GM20431 (cell line): ENCODE measurements around the gene STPG4.

Experiments
- in situ Hi-C: fragments of 300-500 bp; cut with MseI, MboI; formaldehyde crosslinking; loops from one replicate; pipeline ENCODE4 v1.15.0; 2020; ENCODE audit warnings: low sequenced_read_pairs; ENCODE audit not compliant: unreplicated experiment

Gene STPG4

DNA sequence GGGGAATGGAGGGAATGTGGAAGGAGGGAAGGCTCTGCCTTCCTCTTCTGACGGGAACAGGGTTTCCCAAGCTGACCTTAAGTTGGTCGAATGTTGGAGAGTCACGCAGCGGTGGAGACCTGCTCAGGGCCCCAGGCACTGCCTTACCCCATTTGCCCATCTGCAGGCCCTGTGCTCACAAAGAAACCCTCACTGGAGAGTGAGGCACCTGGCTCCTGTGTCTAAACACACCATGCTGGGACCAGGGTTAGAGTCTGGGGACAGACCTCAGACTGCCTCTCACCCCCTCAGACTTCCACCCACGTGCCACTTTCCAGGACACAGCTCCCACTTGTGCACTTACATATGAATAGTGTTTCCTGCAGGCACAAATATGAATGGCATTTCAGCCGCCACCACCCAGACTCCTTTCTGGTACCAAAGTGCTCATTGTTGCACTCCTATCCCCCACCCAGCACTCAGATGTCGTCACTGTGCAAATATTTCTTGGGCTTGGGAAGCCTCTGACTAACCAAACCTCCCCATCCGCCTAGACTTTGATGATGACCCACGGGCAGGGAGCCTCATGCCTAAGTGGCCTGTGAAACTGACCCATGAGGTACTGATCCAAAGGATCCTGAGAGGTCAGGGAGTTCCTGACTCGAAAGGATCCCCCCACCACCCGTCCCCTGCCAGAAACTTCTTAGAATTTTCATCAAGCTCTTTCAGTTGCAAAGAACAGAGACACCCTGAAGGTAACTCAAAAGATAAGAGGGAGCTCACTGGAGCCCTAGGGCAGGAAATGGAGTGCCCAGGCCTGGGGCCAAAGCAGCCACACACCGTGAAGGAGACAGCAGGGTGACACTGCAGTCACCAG lies 78.3 kb downstream of the STPG4 start:
- in situ Hi-C loops, result no loop called here

DNA sequence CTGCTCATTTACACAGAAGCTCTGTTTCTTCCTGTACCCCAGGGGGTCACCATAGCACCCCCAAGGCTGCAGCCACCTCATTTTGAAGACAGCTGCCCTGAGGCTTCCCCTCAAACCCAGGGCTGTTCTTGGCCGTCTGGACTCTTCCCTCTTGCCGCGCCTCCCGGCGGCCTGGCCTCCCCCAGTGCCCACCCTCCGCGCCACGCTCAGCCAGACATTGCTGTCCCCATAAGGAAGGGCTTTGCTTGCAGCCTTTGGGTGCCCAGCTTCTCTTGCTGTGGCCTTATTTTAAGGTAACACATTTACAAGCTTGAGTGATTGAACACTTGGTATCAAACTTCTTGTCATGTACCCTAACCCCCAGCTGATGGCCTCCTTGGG lies 79.0 kb downstream of the STPG4 start:
- in situ Hi-C loops, result no loop called here

DNA sequence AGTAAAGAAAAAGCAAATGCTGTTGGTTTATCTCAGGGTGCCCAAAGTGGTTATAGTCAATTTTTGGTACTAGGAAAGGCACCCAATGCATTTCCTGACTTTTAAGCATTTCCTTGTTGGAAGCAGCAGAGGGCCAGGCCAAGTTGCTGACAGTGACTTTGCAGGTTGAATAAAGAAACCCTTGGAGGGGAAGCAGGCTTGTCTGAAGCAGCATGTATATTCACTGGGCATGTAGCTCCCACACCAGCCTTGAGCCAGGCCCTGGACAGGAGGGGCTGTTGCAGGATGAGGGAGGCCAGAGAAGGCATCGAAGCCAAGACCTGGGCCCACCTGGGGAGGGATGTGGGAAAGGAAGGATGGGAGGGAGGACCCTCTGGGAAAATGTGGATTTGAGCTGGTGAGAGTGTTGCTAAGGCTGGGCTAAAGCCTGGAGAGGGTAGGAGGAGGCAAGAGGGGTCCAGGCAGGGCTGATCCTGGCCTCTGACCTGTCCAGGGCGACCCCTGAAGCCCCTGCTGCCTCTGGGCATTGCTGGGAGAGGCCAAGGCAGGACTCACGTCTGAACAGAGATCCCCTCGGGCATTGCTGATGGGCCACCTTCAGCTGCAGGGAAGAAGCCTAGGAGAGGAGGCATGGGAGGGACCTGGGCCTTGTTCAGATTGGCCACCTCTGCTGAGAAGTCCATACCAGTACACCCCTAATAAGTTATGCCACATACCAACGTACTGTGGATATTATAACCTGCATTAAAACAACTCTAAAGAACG lies 79.6 kb downstream of the STPG4 start:
- in situ Hi-C loops, result no loop called here

DNA sequence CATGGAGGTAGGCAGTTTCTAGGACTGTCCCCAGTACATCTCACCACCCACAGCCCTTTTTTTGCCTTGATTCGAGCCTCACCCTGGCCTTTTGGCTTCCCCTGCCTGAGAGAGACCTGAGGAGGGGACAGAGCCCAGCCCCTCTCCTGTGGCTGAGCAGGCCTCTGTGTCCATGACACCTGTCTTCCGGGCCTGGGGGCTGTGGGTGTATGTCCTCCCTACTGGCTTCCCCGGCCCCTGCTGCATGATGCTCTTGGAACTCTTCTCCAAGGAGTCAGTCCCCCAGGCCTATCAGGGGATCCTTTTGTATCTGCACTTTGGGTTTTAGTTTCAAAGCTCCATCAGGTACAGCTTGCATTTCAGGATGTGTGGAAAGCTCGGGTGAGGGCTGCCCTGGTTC lies 80.4 kb downstream of the STPG4 start:
- in situ Hi-C loops, result no loop called here

DNA sequence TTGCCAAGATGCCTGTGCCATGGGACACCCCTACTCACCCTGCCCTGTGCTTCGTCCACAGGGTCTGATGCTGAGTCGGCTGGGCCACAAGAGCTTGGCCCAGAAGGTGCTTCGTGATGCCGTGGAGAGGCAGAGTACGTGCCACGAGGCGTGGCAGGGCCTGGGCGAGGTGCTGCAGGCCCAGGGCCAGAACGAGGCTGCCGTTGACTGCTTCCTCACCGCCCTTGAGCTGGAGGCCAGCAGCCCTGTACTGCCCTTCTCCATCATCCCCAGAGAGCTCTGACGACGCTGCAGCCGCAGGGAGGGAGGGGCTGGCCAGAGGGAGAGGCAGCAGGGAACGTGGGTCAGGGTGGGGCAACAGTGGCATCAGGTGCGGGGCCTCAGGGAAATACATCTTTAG lies 81.5 kb downstream of the STPG4 start:
- in situ Hi-C loops, result no loop called here

DNA sequence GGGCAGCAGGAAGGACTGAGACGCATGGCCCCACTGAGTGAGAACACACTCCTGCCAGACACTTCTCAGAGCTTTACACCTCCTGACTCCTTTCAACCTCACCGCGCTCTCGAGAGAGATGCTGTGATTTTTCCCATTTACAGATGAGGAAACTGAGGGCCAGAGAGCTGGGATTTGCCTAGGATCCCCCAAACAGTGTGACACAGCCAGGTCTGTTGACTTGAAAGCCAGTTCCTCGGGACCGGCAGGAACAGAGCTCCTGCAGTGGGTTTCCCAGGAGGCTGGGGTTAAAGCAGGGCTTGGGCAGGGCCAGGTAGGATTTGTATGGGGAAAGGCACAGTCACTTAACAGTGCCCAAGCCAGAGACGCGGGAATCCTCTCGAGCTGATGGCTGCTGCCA lies 81.9 kb downstream of the STPG4 start:
- in situ Hi-C loops, result no loop called here

DNA sequence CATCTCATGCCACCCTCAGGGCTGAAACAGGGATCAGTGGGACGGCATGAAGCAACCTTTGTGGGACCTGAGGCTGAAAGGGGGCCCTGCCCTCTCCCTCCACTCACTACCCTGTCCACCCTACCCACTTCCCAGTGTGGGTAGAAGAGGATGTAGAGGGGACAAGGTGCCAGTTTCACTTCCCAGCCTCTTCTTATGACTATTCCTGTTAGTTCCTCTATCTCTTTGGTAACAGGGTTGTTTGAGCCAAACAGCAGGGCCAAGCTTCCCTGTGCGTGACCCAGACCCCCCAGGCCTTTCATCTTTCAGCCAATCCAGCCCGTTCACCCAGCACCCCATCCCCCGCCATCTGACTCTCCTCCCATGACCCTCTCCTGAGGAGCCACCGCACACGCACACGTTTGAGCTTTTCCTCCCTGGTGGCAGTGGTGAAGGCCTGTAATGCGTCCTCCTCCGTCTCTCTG lies 82.3 kb downstream of the STPG4 start:
- in situ Hi-C loops, result no loop called here

DNA sequence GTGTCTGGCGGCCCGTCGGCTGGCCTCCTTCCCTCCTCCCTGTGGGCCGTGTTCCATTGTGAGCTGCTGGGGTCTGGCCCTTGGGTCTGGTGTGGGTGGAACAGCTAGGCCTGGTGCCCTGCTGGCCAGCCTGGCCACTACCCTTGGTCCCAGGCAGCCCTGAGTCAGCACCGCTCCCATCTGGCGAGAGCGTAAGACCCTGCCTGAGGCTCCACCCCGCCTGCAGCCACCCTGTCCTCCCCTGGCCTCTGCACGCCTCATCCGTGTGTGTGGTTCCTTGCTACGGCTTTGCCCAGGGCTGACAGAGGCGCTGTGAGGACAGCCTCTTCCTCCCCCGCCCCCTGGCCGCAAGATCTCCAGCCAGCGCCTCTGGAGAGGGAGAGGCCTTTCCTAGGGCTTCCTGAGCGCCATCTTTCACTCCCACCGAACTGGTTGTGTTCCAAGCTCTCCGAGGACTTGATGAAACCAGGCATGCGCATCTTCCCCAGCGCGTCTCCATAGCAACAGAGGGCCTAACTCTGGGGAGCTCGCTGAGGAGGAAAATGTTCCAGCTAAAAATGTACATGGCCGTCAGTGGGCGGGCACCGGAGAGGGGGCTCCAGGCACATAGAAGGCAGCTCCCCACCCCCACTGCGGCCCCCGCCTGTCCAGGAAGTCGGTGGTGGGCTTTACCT lies 83.0 kb downstream of the STPG4 start:
- in situ Hi-C loops, result no loop called here

DNA sequence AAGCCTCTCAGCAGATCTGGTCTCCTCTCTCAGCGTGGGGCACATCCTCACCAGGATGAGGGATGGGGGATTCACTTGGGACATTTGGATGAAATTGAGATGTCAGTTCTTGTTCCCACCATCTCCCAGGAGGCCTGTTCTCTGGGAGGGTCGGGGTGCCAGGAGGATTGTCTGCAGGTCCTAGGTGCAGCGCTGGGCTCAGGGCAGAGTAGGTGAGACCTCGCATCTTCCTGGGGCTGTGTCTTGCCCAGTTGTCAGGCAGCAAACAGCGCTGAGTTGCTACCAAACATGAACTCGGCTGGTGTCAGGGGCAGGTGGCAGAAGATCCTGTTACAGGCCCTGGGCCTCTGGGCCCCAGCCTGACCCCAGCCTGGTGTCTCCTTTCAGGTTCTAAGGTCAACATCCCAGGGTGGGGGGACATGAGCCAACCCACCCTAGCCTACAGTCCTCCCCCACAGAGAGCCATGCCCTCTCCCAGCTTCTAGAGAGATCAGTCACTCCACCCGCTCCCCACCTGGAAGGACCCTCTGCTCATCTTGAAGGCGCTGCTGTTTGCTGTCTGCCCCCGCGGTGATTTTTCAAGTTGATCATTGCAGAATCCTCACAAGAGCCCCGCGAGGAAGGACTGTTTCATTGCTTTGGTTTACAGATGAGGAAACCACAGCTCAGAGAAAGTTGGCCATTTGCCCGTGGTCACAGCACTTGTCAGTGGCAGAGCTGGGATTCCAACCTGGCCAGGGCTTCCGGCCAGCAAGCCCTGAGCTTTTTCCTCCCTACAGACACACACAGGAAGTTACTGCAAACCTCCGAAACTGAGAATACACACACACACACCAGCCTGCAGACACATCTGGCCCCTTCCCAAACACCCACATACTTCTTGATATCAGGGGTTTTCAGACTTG lies 83.9 kb downstream of the STPG4 start:
- in situ Hi-C loops, result no loop called here

DNA sequence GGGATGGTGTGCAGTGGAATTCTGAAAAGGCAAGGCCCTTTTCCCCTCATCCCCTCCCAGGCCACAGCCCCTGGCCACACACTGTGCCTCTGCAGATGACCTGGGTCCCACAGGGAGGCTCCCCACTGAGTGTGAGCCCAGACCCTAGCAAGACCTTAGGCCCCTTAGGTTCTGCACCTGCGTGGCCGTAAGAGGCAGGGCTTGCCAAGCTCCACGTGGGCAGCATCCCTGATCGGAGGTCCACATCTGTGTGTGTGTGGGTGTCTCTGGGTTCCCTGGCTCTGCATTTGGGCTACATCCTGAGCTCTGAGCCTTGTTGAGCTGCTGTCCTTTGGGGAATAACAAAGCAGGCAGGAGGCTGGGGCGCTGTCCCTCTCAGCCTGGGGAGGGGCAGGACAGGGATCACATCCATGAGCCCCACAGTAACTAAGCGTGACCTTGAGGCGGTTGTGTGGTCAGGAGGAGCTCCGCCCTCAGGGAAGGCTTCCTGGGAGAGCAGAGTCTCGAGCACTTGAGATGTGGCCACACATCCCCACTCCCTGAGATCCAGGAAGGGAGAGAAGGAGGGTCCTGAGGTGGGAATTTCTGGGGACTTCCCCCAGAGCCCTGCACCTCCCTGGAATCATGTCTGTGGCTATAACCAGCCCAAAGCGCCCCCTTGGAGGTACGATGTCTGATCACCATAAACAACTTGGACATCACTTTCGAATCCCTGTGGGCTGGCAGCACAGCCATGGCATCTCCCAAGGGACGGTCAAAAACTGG lies 84.8 kb downstream of the STPG4 start:
- in situ Hi-C loops, result no loop called here

DNA sequence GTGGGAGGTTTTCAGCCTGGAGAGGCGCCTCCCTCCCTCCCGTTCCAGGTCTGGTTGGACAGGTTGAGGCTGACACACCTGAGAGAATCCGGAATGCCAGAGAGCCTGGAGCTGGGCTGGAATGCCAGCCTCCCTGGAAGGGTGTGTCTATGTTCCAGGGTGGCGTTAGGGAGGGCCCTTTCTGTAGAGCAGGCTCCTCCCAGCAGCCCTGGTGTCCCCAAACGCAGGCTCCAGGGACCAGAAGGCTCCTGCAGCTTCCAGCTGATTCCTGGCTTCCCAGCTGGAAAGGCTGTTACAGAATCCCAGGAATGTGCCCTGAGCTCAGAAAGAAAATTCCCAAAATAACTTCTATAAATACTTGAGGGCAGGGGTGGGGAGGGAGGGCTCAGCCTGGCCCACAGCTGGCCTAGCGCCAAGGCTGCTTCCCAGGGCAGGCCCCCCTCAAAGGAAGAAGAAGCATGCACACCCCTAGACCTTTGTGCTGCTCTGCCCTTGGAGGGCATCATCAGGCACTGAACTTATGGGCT lies 85.4 kb downstream of the STPG4 start:
- in situ Hi-C loops, result no loop called here

DNA sequence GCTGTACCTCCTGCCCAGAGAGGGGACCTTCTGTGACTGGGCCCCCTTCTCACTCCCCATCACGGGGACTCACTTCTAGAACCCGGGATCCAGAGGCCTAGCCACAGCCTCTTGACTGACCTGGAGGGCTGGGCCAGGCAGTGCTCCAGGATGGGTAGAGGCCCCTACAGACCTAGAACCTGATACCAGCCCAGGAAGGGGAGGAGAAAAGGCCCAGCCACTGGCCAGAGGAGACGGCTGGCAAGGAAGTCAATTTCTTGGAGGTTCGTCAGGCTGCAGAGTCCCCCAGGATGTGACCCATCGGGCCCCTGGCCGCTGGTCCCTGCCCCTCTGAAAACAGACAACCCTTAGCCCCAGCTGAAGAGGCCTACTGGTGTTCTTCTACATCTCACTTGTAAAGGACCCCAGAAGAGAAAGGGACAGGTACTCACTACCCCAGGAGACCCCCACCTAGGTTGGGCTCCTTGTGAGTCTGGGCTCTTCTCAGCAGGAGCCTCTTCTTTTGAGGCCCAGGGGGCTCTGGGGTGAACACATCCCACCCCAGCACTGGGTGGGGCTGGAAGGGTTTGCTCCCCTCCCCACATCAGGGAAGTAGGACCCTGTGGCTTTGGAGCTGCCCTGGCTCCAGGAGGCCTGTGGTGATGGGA lies 86.0 kb downstream of the STPG4 start:
- in situ Hi-C loops, result no loop called here

DNA sequence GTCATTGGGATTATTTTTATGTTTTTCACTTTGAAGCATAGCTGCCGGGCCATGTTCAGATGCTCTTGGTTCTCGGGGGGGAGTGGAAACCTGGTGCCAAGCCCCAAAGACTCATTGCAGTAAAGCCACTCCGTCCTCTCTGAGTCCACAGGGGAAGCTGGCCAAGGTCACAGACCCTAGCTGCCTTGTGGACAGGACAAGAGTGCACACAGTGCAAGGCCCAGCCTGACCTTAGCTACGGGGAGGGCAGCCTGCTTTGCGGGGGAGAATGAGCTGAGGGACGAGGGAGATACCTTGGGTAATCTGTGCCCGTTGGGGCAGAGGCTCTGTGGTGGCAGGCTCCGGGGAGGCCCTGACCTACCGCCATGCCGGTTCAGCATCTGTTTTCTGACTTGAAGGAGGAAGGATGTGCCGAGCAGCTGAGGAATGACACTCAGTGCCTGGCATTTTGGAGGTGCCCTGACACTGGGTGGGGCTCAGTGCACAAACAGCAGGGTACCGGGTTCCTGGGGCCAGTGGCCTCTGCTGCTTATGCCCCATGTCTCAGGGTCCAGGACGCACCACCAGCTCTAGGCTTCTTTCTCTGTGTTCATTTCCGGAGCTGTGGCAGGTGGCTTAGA lies 87.2 kb downstream of the STPG4 start:
- in situ Hi-C loops, result no loop called here

DNA sequence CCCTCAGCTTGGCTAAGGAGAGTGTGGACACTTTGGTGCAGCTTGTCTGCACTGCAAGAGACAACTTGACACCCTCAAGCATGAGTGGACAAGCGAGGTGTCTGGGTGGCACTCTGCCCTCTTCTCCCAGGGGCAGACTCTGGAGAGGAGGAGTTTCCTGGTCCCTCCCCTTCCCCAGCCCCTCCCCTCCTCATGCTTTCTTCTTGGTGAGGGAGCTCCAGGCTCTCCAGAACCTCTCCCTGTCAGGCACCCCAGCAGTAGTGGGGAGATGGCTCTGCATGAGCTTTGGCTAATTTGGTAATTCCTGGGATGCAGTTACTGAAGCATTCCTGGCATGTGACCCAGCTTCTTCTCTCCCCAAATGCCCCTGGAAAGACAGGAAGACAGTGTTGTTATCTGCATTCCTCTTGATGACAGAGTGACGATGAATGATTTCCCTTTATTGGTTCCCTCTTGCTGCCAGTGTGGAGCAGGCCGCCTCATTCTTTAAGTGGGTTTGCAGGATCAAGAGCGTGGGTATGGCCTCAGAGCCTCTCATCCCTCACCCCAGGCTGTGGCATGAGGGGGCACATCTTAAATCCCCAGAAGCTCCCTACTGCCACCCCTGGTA lies 89.2 kb downstream of the STPG4 start:
- in situ Hi-C loops, result no loop called here

DNA sequence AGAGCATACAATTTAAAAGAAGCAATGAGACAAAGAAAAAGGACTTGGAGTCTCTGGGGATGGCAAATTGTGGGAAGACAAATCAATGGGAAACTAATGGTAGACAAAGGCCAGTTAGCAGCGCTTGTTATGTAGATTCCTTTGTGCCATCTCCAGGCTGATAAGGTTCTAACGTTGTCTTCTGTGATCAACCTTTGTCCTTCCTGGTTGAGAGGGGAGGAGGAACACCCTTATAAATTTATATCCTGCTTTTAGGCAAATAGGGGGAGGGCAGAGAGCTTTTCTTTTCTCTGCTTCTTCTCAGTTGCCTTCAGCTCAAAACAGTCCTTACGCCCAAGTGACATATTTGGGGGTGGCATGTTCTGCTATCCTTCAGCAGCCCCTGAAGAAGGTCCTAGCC lies 89.8 kb downstream of the STPG4 start:
- in situ Hi-C loops, result no loop called here

DNA sequence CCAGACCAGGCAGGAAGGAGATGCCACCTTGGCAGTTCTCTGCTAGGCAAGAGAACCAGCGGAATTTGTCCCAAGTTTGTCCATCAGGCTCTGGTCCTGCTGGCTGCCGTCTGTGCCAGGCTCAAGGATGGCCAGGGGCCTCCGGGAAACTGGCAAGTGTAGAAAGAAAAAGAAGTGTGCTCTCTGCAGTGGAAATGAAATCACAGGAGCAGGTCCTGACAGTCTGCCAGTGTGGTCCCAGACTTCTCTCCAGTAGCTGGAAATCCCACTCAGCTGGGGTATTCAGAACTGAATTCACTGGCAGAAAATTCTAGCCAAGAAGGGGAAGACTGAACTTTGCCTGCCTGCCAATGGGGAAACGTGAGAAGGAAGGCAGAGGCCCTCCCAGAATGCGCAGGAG lies 91.0 kb downstream of the STPG4 start:
- in situ Hi-C loops, result no loop called here

DNA sequence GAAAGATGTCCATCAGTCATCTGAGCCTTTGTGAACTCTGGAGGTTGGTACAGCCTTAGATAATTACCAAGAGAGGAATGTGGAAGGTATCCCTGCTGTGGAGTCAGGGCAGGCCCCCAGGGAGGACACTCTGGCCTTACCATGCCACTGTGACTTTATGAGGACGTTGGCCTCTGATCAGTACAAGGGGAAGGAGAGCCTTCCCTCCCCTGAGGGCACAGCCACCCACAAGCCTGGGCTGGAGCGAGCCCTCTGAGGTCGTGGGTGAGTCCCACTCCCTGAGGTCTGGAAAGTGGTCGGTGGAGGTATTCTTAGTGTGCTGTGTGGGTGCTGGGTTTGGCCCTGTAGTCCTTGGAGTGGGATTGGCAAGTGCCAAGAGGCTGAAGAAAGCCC lies 91.6 kb downstream of the STPG4 start:
- in situ Hi-C loops, result no loop called here
